Measurements from ENCODE around the gene GZF1. TPM values are rescaled to one million over a fixed set of nuclear protein-coding genes. Genes with fewer than 3 reads are reported as not detected.
A peak's percentile ranks its signal among the peaks of the same experiment; 100 is the strongest.

GZF1 gene
- total and polyA plus RNA-seq, 10 donors, result 3.3 to 17.0 (median 11.2) TPM

- no peak for DNase-seq
- no peak overlapping the region for H3K4me3 ChIP-seq
- H3K27me3 ChIP-seq (replicated peaks in 1 of 7), result no peaks in the 10 kb centered on the region
- 91 to 93% (median 92%) methylated on average over 5 of the region's 5 CpGs for WGBS, 5 donors
- H3K36me3 ChIP-seq, result no peaks in the 10 kb centered on the region
- intact Hi-C loops (cut with DNase I; ENCODE audit: low total_unique reads), result loop anchor here (5.0 kb wide), 1 partner anchor 48 kb away; no protein-coding TSS in a partner anchor
- H3K27ac ChIP-seq, result no peak overlapping the region
- no peak for TF ChIP-seq CTCF (IDR thresholded peaks at IDR 0.05 in 8 of 11, conservative IDR thresholded peaks at IDR 0.05 in 3 of 11)
- TF ChIP-seq POLR2AphosphoS5 (IDR thresholded peaks at IDR 0.05), result no peak
- no peak for TF ChIP-seq POLR2A (IDR thresholded peaks at IDR 0.05)
- H3K9me3 ChIP-seq, result no peaks in the 10 kb centered on the region
- H3K4me1 ChIP-seq, result peaks cover 3 to 77% (median 52%) of the 10 kb centered on the region in 6 donors
Measured at GRCh38 chr20:23415555-23415954, 53.6 kb downstream of the GZF1 start.

- 72 to 84% (median 82%) methylated on average over 6 of the region's 6 CpGs for WGBS, 5 donors
- Histone ChIP-seq H3K27ac (no peak overlapping the region), H3K4me1 (peaks cover 3 to 73% (median 52%) of the 10 kb centered on the region in 6 donors), H3K9me3 (no peaks in the 10 kb centered on the region), H3K36me3 (no peaks in the 10 kb centered on the region), H3K4me3 (no peak overlapping the region), H3K27me3 (replicated peaks in 1 of 7) (no peaks in the 10 kb centered on the region)
- no peak for DNase-seq
- TF ChIP-seq POLR2A (IDR thresholded peaks at IDR 0.05), result no peak
- no peak for TF ChIP-seq POLR2AphosphoS5 (IDR thresholded peaks at IDR 0.05)
- no peak for TF ChIP-seq CTCF (IDR thresholded peaks at IDR 0.05 in 8 of 11, conservative IDR thresholded peaks at IDR 0.05 in 3 of 11)
- intact Hi-C loops (cut with DNase I; ENCODE audit: low total_unique reads), result loop anchor here (5.0 kb wide), 1 partner anchor 49 kb away; no protein-coding TSS in a partner anchor
Measured at GRCh38 chr20:23415959-23416583, 54.1 kb downstream of the GZF1 start.

GRCh38 chr20:23417861-23418260 lies 55.9 kb downstream of the GZF1 start:
- Histone ChIP-seq H3K4me1 (peaks cover 3 to 66% (median 44%) of the 10 kb centered on the region in 6 donors), H3K4me3 (no peak overlapping the region), H3K9me3 (no peaks in the 10 kb centered on the region), H3K36me3 (no peaks in the 10 kb centered on the region), H3K27me3 (replicated peaks in 1 of 7) (no peaks in the 10 kb centered on the region), H3K27ac (no peak overlapping the region)
- DNase-seq, result no peak
- intact Hi-C loops (cut with DNase I; ENCODE audit: low total_unique reads), result loop anchor here (5.0 kb wide), 1 partner anchor 51 kb away; no protein-coding TSS in a partner anchor
- TF ChIP-seq CTCF (IDR thresholded peaks at IDR 0.05 in 8 of 11, conservative IDR thresholded peaks at IDR 0.05 in 3 of 11) (no peak), POLR2A (IDR thresholded peaks at IDR 0.05) (no peak), POLR2AphosphoS5 (IDR thresholded peaks at IDR 0.05) (no peak)

GRCh38 chr20:23419657-23419994 lies 57.6 kb downstream of the GZF1 start:
- Histone ChIP-seq H3K27me3 (replicated peaks in 1 of 7) (no peaks in the 10 kb centered on the region), H3K4me3 (peak overlapping the region; percentile 67 to 96 (median 80)), H3K9me3 (no peaks in the 10 kb centered on the region), H3K36me3 (no peaks in the 10 kb centered on the region), H3K27ac (peak overlapping the region; percentile 69 to 93 (median 88)), H3K4me1 (peaks cover 3 to 66% (median 44%) of the 10 kb centered on the region in 6 donors)
- no peak for TF ChIP-seq CTCF (IDR thresholded peaks at IDR 0.05 in 8 of 11, conservative IDR thresholded peaks at IDR 0.05 in 3 of 11)
- TF ChIP-seq POLR2A (IDR thresholded peaks at IDR 0.05), result no peak
- TF ChIP-seq POLR2AphosphoS5 (IDR thresholded peaks at IDR 0.05), result no peak
- DNase-seq, result no peak
- whole genome bisulfite sequencing, 5 donors, result 23 to 29% (median 25%) methylated on average over 5 of the region's 5 CpGs
- intact Hi-C loops (cut with DNase I; ENCODE audit: low total_unique reads), result loop anchor here (5.0 kb wide), 1 partner anchor 52 kb away; no protein-coding TSS in a partner anchor
